OCI-LY1 (cell line): Measurements from ENCODE around the gene OGG1.

ENCODE experiments used
- EZH2 ChIP-seq: fragments of 200-600 bp; sonication (generic), shearing (Covaris generic); IDR thresholded peaks from 2 replicates; pipeline ENCODE4 v1.8.0; 2017; ENCODE audit warnings: borderline replicate concordance, mixed run types, mild to moderate bottlenecking, antibody characterized with exemption, low read length, moderate library complexity, mixed read lengths
- TF ChIP-seq, protein P1 (sequence below): fragments of 200-600 bp; sonication (generic), shearing (Covaris generic); IDR thresholded peaks from 2 replicates; pipeline ENCODE4 v1.5.1; 2017; ENCODE audit warnings: mild to moderate bottlenecking, antibody characterized with exemption, low read length, moderate library complexity, mixed read lengths

DNA sequence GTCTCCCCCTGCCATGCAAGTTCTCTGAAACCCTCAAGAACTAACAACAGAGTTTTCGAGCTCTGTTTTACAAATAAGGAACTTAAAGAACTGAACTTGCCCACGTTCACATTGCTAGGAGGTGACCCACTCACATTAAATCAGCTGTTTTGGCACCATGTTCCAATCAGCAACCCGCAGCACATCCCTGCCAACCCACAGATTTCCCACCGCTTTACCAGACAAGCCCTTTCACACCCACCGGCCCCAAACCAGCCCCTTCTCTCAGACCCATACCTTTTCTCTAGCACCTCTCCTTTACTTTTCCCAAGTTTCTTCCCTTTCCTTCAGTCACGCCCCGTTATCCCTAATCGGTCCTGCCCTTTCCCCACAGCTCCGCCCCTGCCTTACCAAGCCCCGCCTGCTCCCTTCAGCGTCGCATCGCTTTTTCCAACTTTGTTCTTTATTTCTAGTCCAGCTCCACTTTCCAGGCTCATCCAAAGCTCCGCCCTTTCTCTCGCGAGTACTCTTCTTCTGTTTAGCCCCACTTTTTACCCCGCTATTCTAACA, 19.0 kb upstream of the OGG1 start:
- TF ChIP-seq, protein P1, sequence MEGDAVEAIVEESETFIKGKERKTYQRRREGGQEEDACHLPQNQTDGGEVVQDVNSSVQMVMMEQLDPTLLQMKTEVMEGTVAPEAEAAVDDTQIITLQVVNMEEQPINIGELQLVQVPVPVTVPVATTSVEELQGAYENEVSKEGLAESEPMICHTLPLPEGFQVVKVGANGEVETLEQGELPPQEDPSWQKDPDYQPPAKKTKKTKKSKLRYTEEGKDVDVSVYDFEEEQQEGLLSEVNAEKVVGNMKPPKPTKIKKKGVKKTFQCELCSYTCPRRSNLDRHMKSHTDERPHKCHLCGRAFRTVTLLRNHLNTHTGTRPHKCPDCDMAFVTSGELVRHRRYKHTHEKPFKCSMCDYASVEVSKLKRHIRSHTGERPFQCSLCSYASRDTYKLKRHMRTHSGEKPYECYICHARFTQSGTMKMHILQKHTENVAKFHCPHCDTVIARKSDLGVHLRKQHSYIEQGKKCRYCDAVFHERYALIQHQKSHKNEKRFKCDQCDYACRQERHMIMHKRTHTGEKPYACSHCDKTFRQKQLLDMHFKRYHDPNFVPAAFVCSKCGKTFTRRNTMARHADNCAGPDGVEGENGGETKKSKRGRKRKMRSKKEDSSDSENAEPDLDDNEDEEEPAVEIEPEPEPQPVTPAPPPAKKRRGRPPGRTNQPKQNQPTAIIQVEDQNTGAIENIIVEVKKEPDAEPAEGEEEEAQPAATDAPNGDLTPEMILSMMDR, result no peak
- no peak for TF ChIP-seq EZH2
